Testis (tissue), 2 donors: Measurements from ENCODE around the gene TPPP.

Experiments
- POLR2A ChIP-seq: fragments of 450-650 bp; IDR thresholded peaks from one replicate; pipeline ENCODE4 v1.6.1; 2017; ENCODE audit warnings: antibody characterized with exemption, mild to moderate bottlenecking, moderate library complexity
- TF ChIP-seq, protein P1 (sequence below), 3 experiments: fragments of 450-650 bp in 2 of 3; fragments of 200-600 bp in 1 of 3; sonication (generic) in 1 of 3; IDR thresholded peaks; one replicate each; pipeline ENCODE4 v1.5.1; 2016 to 2019; ENCODE audit warnings: antibody characterized with exemption in 3 of 3, mild to moderate bottlenecking in 2 of 3, moderate library complexity in 1 of 3

DNA sequence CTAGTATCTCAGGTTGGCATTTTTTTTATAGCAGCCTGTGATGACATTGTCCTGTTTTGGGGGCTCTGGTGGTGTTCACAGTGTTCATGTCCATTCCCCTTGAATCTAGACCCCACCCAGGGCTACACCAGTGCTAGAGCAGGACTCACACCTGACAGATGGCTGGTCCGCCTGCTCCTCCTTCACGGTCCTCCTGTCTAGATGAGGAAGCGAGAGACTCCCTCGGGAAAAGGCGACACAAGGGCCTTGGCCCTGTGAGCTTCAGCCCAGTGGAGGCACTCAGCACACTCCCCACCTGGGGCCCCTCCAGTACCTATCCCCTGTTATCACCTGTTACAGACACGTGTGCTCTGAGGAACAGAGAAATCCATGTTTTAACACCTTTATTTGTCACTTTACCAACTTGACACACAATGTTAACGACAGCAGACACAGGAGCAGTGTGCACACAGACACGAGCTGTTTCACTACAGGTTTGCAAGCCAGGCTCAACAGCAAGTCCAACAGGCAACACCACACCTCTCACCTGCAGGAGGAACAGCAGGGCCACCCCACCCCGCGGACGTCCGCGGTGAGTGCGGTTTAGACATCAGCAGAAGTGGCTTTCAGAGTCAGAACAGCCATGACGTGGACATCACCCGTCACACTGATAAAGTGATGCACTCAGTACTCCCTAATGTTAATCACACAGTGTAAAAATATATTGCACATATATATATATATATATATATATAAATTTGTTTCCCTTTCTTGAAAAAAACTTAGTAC, 33.5 kb downstream of the TPPP start:
- TF ChIP-seq, protein P1, sequence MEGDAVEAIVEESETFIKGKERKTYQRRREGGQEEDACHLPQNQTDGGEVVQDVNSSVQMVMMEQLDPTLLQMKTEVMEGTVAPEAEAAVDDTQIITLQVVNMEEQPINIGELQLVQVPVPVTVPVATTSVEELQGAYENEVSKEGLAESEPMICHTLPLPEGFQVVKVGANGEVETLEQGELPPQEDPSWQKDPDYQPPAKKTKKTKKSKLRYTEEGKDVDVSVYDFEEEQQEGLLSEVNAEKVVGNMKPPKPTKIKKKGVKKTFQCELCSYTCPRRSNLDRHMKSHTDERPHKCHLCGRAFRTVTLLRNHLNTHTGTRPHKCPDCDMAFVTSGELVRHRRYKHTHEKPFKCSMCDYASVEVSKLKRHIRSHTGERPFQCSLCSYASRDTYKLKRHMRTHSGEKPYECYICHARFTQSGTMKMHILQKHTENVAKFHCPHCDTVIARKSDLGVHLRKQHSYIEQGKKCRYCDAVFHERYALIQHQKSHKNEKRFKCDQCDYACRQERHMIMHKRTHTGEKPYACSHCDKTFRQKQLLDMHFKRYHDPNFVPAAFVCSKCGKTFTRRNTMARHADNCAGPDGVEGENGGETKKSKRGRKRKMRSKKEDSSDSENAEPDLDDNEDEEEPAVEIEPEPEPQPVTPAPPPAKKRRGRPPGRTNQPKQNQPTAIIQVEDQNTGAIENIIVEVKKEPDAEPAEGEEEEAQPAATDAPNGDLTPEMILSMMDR (IDR thresholded peaks at IDR 0.05) = no peak
- no peak for TF ChIP-seq POLR2A
